Fibroblast of lung (primary cell): Measurements from ENCODE around the gene PDGFA.

Source experiments
- CTCF ChIP-seq, 2 donors: IDR thresholded peaks in 1 of 2; conservative IDR thresholded peaks in 1 of 2; 1 replicate in 1 of 2; 2 replicates in 1 of 2; pipeline ENCODE4 v1.5.1; 2011 to 2012; ENCODE audit warnings: low read length in 2 of 2, control low read depth in 1 of 2, inconsistent platforms in 1 of 2, low read depth in 1 of 2, mild to moderate bottlenecking in 1 of 2
- EZH2 ChIP-seq: IDR thresholded peaks from 2 replicates; pipeline ENCODE4 v1.5.1; 2012; ENCODE audit warnings: low read length, control low read depth, mild to moderate bottlenecking; ENCODE audit errors: missing control alignments

GRCh38 chr7:524800-525199, 5.2 kb upstream of the PDGFA start:
- no peak for TF ChIP-seq CTCF (conservative IDR thresholded peaks at IDR 0.05 in 1 of 2, IDR thresholded peaks at IDR 0.05 in 1 of 2; ENCODE audit: low read depth in 1 of 2, low read length in 2 of 2)
- TF ChIP-seq EZH2 = no peak
